SK-N-SH treated with all-trans-retinoic acid at 6 μM for 48 hours (cell line): Measurements from ENCODE around the gene TSG101.

Experiments used
- ATAC-seq: fragments of 200-7000 bp; cut with Tn5 transposase; 3 replicates; pipeline ENCODE4 v1.9.1; 2020; ENCODE audit warnings: mild to moderate bottlenecking, moderate library complexity
- ARNTL ChIP-seq: fragments of 450-650 bp; formaldehyde crosslinking; IDR thresholded peaks from 2 replicates; pipeline ENCODE4 v1.5.0; 2020; ENCODE audit warnings: low read depth, mild to moderate bottlenecking, moderate library complexity, borderline replicate concordance
- BACH2 ChIP-seq: fragments of 250-450 bp; sonication (Bioruptor Pico); IDR thresholded peaks from 2 replicates; pipeline ENCODE4 v1.9.0; 2021; ENCODE audit warnings: mild to moderate bottlenecking, borderline replicate concordance
- CREB5 ChIP-seq: fragments of 250-450 bp; sonication (Bioruptor Pico); IDR thresholded peaks from 2 replicates; pipeline ENCODE4 v1.5.1; 2020; ENCODE audit warnings: low read depth, mild to moderate bottlenecking, moderate library complexity
- CSDC2 ChIP-seq: fragments of 250-450 bp; sonication (Bioruptor Pico); IDR thresholded peaks from 2 replicates; pipeline ENCODE4 v1.5.0; 2020; ENCODE audit warnings: mild to moderate bottlenecking, moderate library complexity
- CSRNP3 ChIP-seq: fragments of 250-450 bp; sonication (Bioruptor Pico); IDR thresholded peaks from 2 replicates; pipeline ENCODE4 v1.5.1; 2021; ENCODE audit warnings: mild to moderate bottlenecking, moderate library complexity
- ESRRG ChIP-seq: fragments of 250-450 bp; sonication (Bioruptor Pico); IDR thresholded peaks from 2 replicates; pipeline ENCODE4 v1.6.1; 2021; ENCODE audit warnings: mild to moderate bottlenecking
- GLIS3 ChIP-seq: fragments of 250-450 bp; sonication (Bioruptor Pico); IDR thresholded peaks from 2 replicates; pipeline ENCODE4 v1.5.0; 2020; ENCODE audit warnings: mild to moderate bottlenecking, moderate library complexity
- ISL1 ChIP-seq: fragments of 250-450 bp; sonication (Bioruptor Pico); IDR thresholded peaks from 2 replicates; pipeline ENCODE4 v2.1.2; 2022; ENCODE audit warnings: mild to moderate bottlenecking, moderate library complexity
- PATZ1 ChIP-seq: fragments of 250-450 bp; sonication (Bioruptor Pico); IDR thresholded peaks from 2 replicates; pipeline ENCODE4 v1.8.0; 2020; ENCODE audit warnings: mild to moderate bottlenecking, moderate library complexity, borderline replicate concordance
- POU6F1 ChIP-seq: fragments of 250-450 bp; sonication (Bioruptor Pico); IDR thresholded peaks from 2 replicates; pipeline ENCODE4 v1.8.0; 2021; ENCODE audit warnings: low read depth, mild to moderate bottlenecking, moderate library complexity, borderline replicate concordance
- PPARA ChIP-seq: fragments of 250-450 bp; sonication (Bioruptor Pico); IDR thresholded peaks from 2 replicates; pipeline ENCODE4 v1.5.0; 2020; ENCODE audit warnings: mild to moderate bottlenecking, borderline replicate concordance
- RARB ChIP-seq: fragments of 250-450 bp; sonication (Bioruptor Pico); IDR thresholded peaks from 2 replicates; pipeline ENCODE4 v1.8.0; 2021; ENCODE audit warnings: mild to moderate bottlenecking, moderate library complexity
- SNAI2 ChIP-seq: fragments of 250-450 bp; sonication (Bioruptor Pico); IDR thresholded peaks from 2 replicates; pipeline ENCODE4 v1.5.0; 2020; ENCODE audit warnings: mild to moderate bottlenecking, moderate library complexity
- TCF4 ChIP-seq: fragments of 250-450 bp; sonication (Bioruptor Pico); IDR thresholded peaks from 2 replicates; pipeline ENCODE4 v1.8.0; 2021; ENCODE audit warnings: mild to moderate bottlenecking, moderate library complexity, borderline replicate concordance
- TOX ChIP-seq: fragments of 250-450 bp; sonication (Bioruptor Pico); IDR thresholded peaks from 2 replicates; pipeline ENCODE4 v1.8.0; 2021; ENCODE audit warnings: mild to moderate bottlenecking, moderate library complexity, borderline replicate concordance
- TSHZ2 ChIP-seq: fragments of 250-450 bp; sonication (Bioruptor Pico); IDR thresholded peaks from 2 replicates; pipeline ENCODE4 v1.5.0; 2020; ENCODE audit warnings: mild to moderate bottlenecking, moderate library complexity
- ZC3H10 ChIP-seq: fragments of 250-450 bp; sonication (Bioruptor Pico); IDR thresholded peaks from 2 replicates; pipeline ENCODE4 v1.5.1; 2021; ENCODE audit warnings: mild to moderate bottlenecking, moderate library complexity
- ZFP3 ChIP-seq: fragments of 250-450 bp; sonication (Bioruptor Pico); IDR thresholded peaks from 2 replicates; pipeline ENCODE4 v1.5.0; 2020; ENCODE audit warnings: mild to moderate bottlenecking, moderate library complexity
- ZFP30 ChIP-seq: fragments of 450-650 bp; formaldehyde crosslinking; IDR thresholded peaks from 2 replicates; pipeline ENCODE4 v1.5.0; 2022; ENCODE audit warnings: mild to moderate bottlenecking, moderate library complexity
- ZNF565 ChIP-seq: fragments of 450-650 bp; formaldehyde crosslinking; conservative IDR thresholded peaks from 2 replicates; pipeline ENCODE4 v1.5.0; 2020; ENCODE audit warnings: low read depth, mild to moderate bottlenecking, moderate library complexity
- ZNF70 ChIP-seq: fragments of 450-650 bp; formaldehyde crosslinking; IDR thresholded peaks from 2 replicates; pipeline ENCODE4 v1.5.0; 2020; ENCODE audit warnings: mild to moderate bottlenecking, moderate library complexity
- ZNF8 ChIP-seq: fragments of 450-650 bp; formaldehyde crosslinking; IDR thresholded peaks from 2 replicates; pipeline ENCODE4 v1.5.0; 2020; ENCODE audit warnings: mild to moderate bottlenecking, moderate library complexity

The TSG101 gene

GRCh38 chr11:18534245-18534644 is 7.5 kb upstream of the TSG101 start:
- ATAC-seq, result no peak
- TF ChIP-seq ESRRG (CRISPR knock-in tag), result no peak
- no peak for TF ChIP-seq SNAI2 (CRISPR knock-in tag)
- no peak for TF ChIP-seq ZFP30 (CRISPR knock-in tag)

- TF ChIP-seq ZC3H10 (CRISPR knock-in tag) (no peak), PATZ1 (CRISPR knock-in tag) (no peak), ESRRG (CRISPR knock-in tag) (no peak), PPARA (CRISPR knock-in tag) (no peak), ZFP3 (no peak), CSDC2 (CRISPR knock-in tag) (no peak), CREB5 (no peak), ZFP30 (CRISPR knock-in tag) (no peak), SNAI2 (CRISPR knock-in tag) (no peak), POU6F1 (CRISPR knock-in tag) (no peak), CSRNP3 (CRISPR knock-in tag) (no peak), ZNF8 (CRISPR knock-in tag) (no peak)
- no peak for ATAC-seq
Observed at GRCh38 chr11:18533365-18533764, 6.6 kb upstream of the TSG101 start.

- peak; percentile 8 for ATAC-seq
- TF ChIP-seq TOX (CRISPR knock-in tag) (no peak), ZNF70 (no peak), GLIS3 (CRISPR knock-in tag) (no peak), POU6F1 (CRISPR knock-in tag) (no peak), CREB5 (no peak), TCF4 (no peak), BACH2 (CRISPR knock-in tag) (no peak), ESRRG (CRISPR knock-in tag) (no peak), ZC3H10 (CRISPR knock-in tag) (no peak), RARB (CRISPR knock-in tag) (no peak), ZNF8 (CRISPR knock-in tag) (no peak), TSHZ2 (CRISPR knock-in tag) (no peak), ZNF565 (no peak), ISL1 (CRISPR knock-in tag) (no peak), PATZ1 (CRISPR knock-in tag) (no peak), ZFP30 (CRISPR knock-in tag) (no peak), ARNTL (CRISPR knock-in tag) (no peak), SNAI2 (CRISPR knock-in tag) (no peak), CSDC2 (CRISPR knock-in tag) (no peak)
Observed at GRCh38 chr11:18527512-18527911, 770 bp upstream of the TSG101 start.
